IMR-90 (cell line): ENCODE data around the gene SEC61A1. TPM values are rescaled to one million over a fixed set of nuclear protein-coding genes. Genes with fewer than 3 reads are reported as not detected.

Source experiments
- ATAC-seq: fragments of 200-7000 bp; cut with Tn5 transposase; 2 replicates; pipeline ENCODE4 v1.9.1; 2020; ENCODE audit warnings: low read depth, mild to moderate bottlenecking, moderate library complexity
- BruUV-seq: library from RNA; stranded (reverse); fragments of 400-500 nt; replicated peaks from 2 replicates; lab custom pipeline; 2021; lab: Mats Ljungman, UMichigan
- CTCF ChIA-PET: fragments of 300-600 bp; formaldehyde crosslinking; extraction: SDS; loops from one replicate; lab custom pipeline; 2021; ENCODE audit warnings: antibody characterized with exemption; lab: Yijun Ruan, JAX
- POLR2A ChIA-PET: fragments of 300-600 bp; sonication (Branson Sonifier 250); formaldehyde crosslinking; loops from one replicate; lab custom pipeline; 2022; ENCODE audit warnings: antibody characterized with exemption; ENCODE audit not compliant: unreplicated experiment; lab: Charles Lee
- DNase-seq: peaks from one replicate; pipeline ENCODE4 v3.0.0; 2013
- H2AFZ ChIP-seq: replicated peaks from 2 replicates; pipeline ENCODE3; 2013; ENCODE audit warnings: low read length, mild to moderate bottlenecking; ENCODE audit not compliant: poor library complexity
- H2AK5ac ChIP-seq: 2 replicates; pipeline ENCODE4 v1.6.1; 2013; ENCODE audit warnings: low read depth, low read length, inconsistent platforms
- H2AK9ac ChIP-seq: replicated peaks from 2 replicates; pipeline ENCODE3; 2013; ENCODE audit warnings: mild to moderate bottlenecking, low read depth, low read length, moderate library complexity; ENCODE audit not compliant: poor library complexity
- H2BK120ac ChIP-seq: 2 replicates; pipeline ENCODE4 v1.6.1; 2013; ENCODE audit warnings: low read depth, low read length, inconsistent platforms
- H2BK15ac ChIP-seq: 3 replicates; pipeline ENCODE4 v1.6.1; 2013; ENCODE audit warnings: low read depth, low read length, inconsistent platforms
- H2BK20ac ChIP-seq: 2 replicates; pipeline ENCODE4 v1.6.1; 2013; ENCODE audit warnings: low read depth, mild to moderate bottlenecking, inconsistent platforms, low read length, moderate library complexity
- H2BK5ac ChIP-seq: 2 replicates; pipeline ENCODE4 v1.6.1; 2013; ENCODE audit warnings: mild to moderate bottlenecking, low read depth, low read length, inconsistent platforms; ENCODE audit not compliant: poor library complexity, severe bottlenecking
- H3K14ac ChIP-seq: replicated peaks from 2 replicates; pipeline ENCODE4 v1.6.1; 2013; ENCODE audit warnings: low read depth, low read length, inconsistent platforms
- H3K18ac ChIP-seq: 2 replicates; pipeline ENCODE4 v1.6.1; 2013; ENCODE audit warnings: low read depth, low read length, control low read depth
- H3K23ac ChIP-seq: 2 replicates; pipeline ENCODE4 v1.6.1; 2013; ENCODE audit warnings: low read depth, low read length, inconsistent platforms
- H3K27ac ChIP-seq: 2 replicates; pipeline ENCODE4 v1.5.1; 2013; ENCODE audit warnings: mild to moderate bottlenecking, control low read depth, low read length; ENCODE audit not compliant: insufficient read depth
- H3K27me3 ChIP-seq: 2 replicates; pipeline ENCODE4 v1.6.1; 2013; ENCODE audit warnings: low read length; ENCODE audit not compliant: control insufficient read depth, insufficient read depth
- H3K36me3 ChIP-seq: 2 replicates; pipeline ENCODE4 v1.6.1; 2013; ENCODE audit warnings: low read length, mixed read lengths; ENCODE audit not compliant: control insufficient read depth, insufficient read depth
- H3K4ac ChIP-seq: 2 replicates; pipeline ENCODE4 v1.6.1; 2013; ENCODE audit warnings: low read depth, low read length, inconsistent platforms
- H3K4me1 ChIP-seq: 2 replicates; pipeline ENCODE4 v1.6.1; 2013; ENCODE audit warnings: low read length, mixed read lengths; ENCODE audit not compliant: control insufficient read depth, insufficient read depth
- H3K4me2 ChIP-seq: 2 replicates; pipeline ENCODE4 v1.6.1; 2013; ENCODE audit warnings: low read depth, mild to moderate bottlenecking, control low read depth, low read length, moderate library complexity
- H3K4me3 ChIP-seq: 2 replicates; pipeline ENCODE4 v1.5.1; 2013; ENCODE audit warnings: low read depth, mild to moderate bottlenecking, control low read depth, low read length, moderate library complexity; ENCODE audit not compliant: insufficient read depth
- H3K56ac ChIP-seq: 2 replicates; pipeline ENCODE4 v1.6.1; 2013; ENCODE audit warnings: low read length, inconsistent platforms; ENCODE audit not compliant: insufficient read depth; ENCODE audit errors: extremely low read depth
- H3K79me1 ChIP-seq, 2 experiments: 2 replicates each; pipeline ENCODE4 v1.6.1; 2013; ENCODE audit warnings: low read length in 2 of 2, inconsistent platforms in 1 of 2, low read depth in 1 of 2
- H3K9ac ChIP-seq: 2 replicates; pipeline ENCODE4 v1.6.1; 2013; ENCODE audit warnings: low read depth, low read length, control low read depth
- H3K9me1 ChIP-seq: 2 replicates; pipeline ENCODE4 v1.6.1; 2013; ENCODE audit warnings: low read length, inconsistent platforms; ENCODE audit not compliant: insufficient read depth
- H3K9me3 ChIP-seq: 2 replicates; pipeline ENCODE4 v1.6.1; 2013; ENCODE audit warnings: low read length; ENCODE audit not compliant: control insufficient read depth, insufficient read depth
- H4K20me1 ChIP-seq: 2 replicates; pipeline ENCODE4 v1.6.1; 2013; ENCODE audit warnings: low read length, inconsistent platforms; ENCODE audit not compliant: insufficient read depth
- H4K5ac ChIP-seq: 2 replicates; pipeline ENCODE4 v1.6.1; 2013; ENCODE audit warnings: mild to moderate bottlenecking, low read depth, low read length, control low read depth
- H4K8ac ChIP-seq, 2 experiments: 2 replicates each; pipeline ENCODE4 v1.6.1; 2013; ENCODE audit warnings: low read depth in 2 of 2, low read length in 2 of 2, control low read depth in 1 of 2, inconsistent platforms in 1 of 2
- H4K91ac ChIP-seq: 2 replicates; pipeline ENCODE4 v1.6.1; 2013; ENCODE audit warnings: low read depth, low read length, inconsistent platforms; ENCODE audit not compliant: insufficient read depth
- BHLHE40 ChIP-seq: fragments of 150-350 bp; IDR thresholded peaks from 2 replicates; pipeline ENCODE4 v1.6.1; 2016; ENCODE audit warnings: mild to moderate bottlenecking, low read depth, low read length
- CEBPB ChIP-seq: IDR thresholded peaks from 2 replicates; pipeline ENCODE4 v1.6.1; 2012; ENCODE audit warnings: low read depth, low read length, improper control_type of control experiment
- ELK1 ChIP-seq: fragments of 150-350 bp; IDR thresholded peaks from 2 replicates; pipeline ENCODE4 v1.6.1; 2016; ENCODE audit warnings: low read depth, mild to moderate bottlenecking, low read length, moderate library complexity, borderline replicate concordance
- FOS ChIP-seq: fragments of 150-350 bp; IDR thresholded peaks from 2 replicates; pipeline ENCODE4 v1.6.1; 2016; ENCODE audit warnings: low read depth, low read length
- MAZ ChIP-seq: IDR thresholded peaks from 2 replicates; pipeline ENCODE4 v1.6.1; 2012; ENCODE audit warnings: low read depth, mild to moderate bottlenecking, low read length, improper control_type of control experiment, moderate library complexity, borderline replicate concordance
- RAD21 ChIP-seq: IDR thresholded peaks from 2 replicates; pipeline ENCODE4 v1.6.1; 2012; ENCODE audit warnings: low read length, improper control_type of control experiment
- RCOR1 ChIP-seq: IDR thresholded peaks from 2 replicates; pipeline ENCODE4 v1.6.1; 2012; ENCODE audit warnings: mild to moderate bottlenecking, low read length, improper control_type of control experiment; ENCODE audit not compliant: insufficient replicate concordance
- SMC3 ChIP-seq: fragments of 150-350 bp; IDR thresholded peaks from 2 replicates; pipeline ENCODE4 v1.6.1; 2016; ENCODE audit warnings: low read depth, mild to moderate bottlenecking, antibody characterized with exemption, low read length, moderate library complexity
- WGBS, 2 experiments: methylation state at CpG; one replicate each; pipeline versions ENCODE4 v1.1.5 to v1.1.7; 2013; ENCODE audit warnings: missing lambda C conversion rate in 2 of 2; ENCODE audit not compliant: insufficient read length in 1 of 2; ENCODE audit errors: extremely low coverage in 2 of 2; 5-methylcytosine and 5-hydroxymethylcytosine counted together
- dilution Hi-C: fragments of 300-500 bp; cut with HindIII; formaldehyde crosslinking; loops from one replicate; pipeline ENCODE4 v1.14.3; 2018; ENCODE audit warnings: low sequenced_read_pairs; ENCODE audit not compliant: unreplicated experiment
- in situ Hi-C: fragments of 300-500 bp; cut with MboI; formaldehyde crosslinking; loops from 3 replicates; pipeline ENCODE4 v1.14.3; 2019; ENCODE audit warnings: low sequenced_read_pairs, inconsistent platforms, mixed read lengths
- intact Hi-C: fragments of 100-400 bp; cut with micrococcal nuclease; formaldehyde crosslinking; loops from 2 replicates; pipeline ENCODE4 v1.10.0; 2022
- polyA plus RNA-seq, 3 experiments: library from polyadenylated mRNA; depleted of rRNA; stranded (reverse); fragments of >200 nt; gene quantifications; 2 replicates each; pipeline ENCODE4 v1.2.3, GENCODE V29; 2012; ENCODE audit warnings: low replicate concordance in 1 of 3
- total RNA-seq: library from RNA; depleted of rRNA; stranded (reverse); fragments of >200 nt; gene quantifications from 2 replicates; pipeline ENCODE4 v1.2.3, GENCODE V29; 2012

SEC61A1 gene
- total and polyA plus RNA-seq, 2 of the 4 experiments (the other 2 are of a cell fraction): 377 to 478 TPM

GRCh38 chr3:128100638-128101037, 48.4 kb downstream of the SEC61A1 start:
- POLR2A ChIA-PET: no interaction called here
- no peak overlapping the region for H2BK120ac ChIP-seq
- no peaks in the 10 kb centered on the region for H3K9me3 ChIP-seq
- intact Hi-C loops (no loop called here), dilution Hi-C loops (no loop called here), in situ Hi-C loops (no loop called here)
- no peak for TF ChIP-seq RCOR1
- TF ChIP-seq CEBPB: no peak
- no peak for TF ChIP-seq FOS
- TF ChIP-seq RAD21: no peak
- no peak for TF ChIP-seq MAZ
- no peak for TF ChIP-seq BHLHE40
- TF ChIP-seq ELK1: no peak
- TF ChIP-seq SMC3: no peak
- no peak overlapping the region for H3K56ac ChIP-seq
- peaks cover 3 to 10% of the 10 kb centered on the region in 2 experiments for H3K79me1 ChIP-seq
- ATAC-seq (no peak), DNase-seq (no peak)
- no peak overlapping the region for H3K27ac ChIP-seq
- H2BK20ac ChIP-seq: no peak overlapping the region
- no peak overlapping the region for H4K8ac ChIP-seq
- no peak overlapping the region for H3K18ac ChIP-seq
- H3K23ac ChIP-seq: no peak overlapping the region
- no peak overlapping the region for H3K4me2 ChIP-seq
- no peak overlapping the region for H3K9ac ChIP-seq
- no peak overlapping the region for H4K91ac ChIP-seq
- CTCF ChIA-PET: no interaction called here
- H3K36me3 ChIP-seq: peaks cover 43% of the 10 kb centered on the region
- H2AK9ac ChIP-seq: no peak overlapping the region
- BruUV-seq: no TSS peak
- no peaks in the 10 kb centered on the region for H3K4me1 ChIP-seq
- H2BK5ac ChIP-seq: no peak overlapping the region
- no peak overlapping the region for H3K4ac ChIP-seq
- no peaks in the 10 kb centered on the region; the same call in 1 of the 2 replicates for H3K9me1 ChIP-seq
- WGBS, 2 experiments: 100% methylated on average over 1 of the region's 2 CpGs; no CpG with 5 or more reads in 1 of the 2 experiments
- no peak overlapping the region for H2AFZ ChIP-seq
- no peaks in the 10 kb centered on the region for H4K20me1 ChIP-seq
- no peak overlapping the region for H3K4me3 ChIP-seq
- H3K14ac ChIP-seq: no peak overlapping the region
- H4K5ac ChIP-seq: no peak overlapping the region
- H2BK15ac ChIP-seq: no peak overlapping the region
- H2AK5ac ChIP-seq: no peak overlapping the region
- no peaks in the 10 kb centered on the region for H3K27me3 ChIP-seq
